Left lobe of liver (tissue), 2 donors: ENCODE data around the gene RHOT1. TPM values are rescaled to one million over a fixed set of nuclear protein-coding genes. Genes with fewer than 3 reads are reported as not detected.
"Not testable (repeated sequence)": the region's sequence is repeated elsewhere in the genome, so short reads cannot be mapped to it uniquely, and the experiment has no call there.

Source experiments
- ATAC-seq: fragments of 200-7000 bp; cut with Tn5 transposase; one replicate; pipeline ENCODE4 v1.9.1; 2020; ENCODE audit warnings: mild to moderate bottlenecking, moderate library complexity
- DNase-seq: peaks from one replicate; pipeline ENCODE4 v3.0.0-alpha.2; 2020; ENCODE audit warnings: low spot score
- total RNA-seq: library from RNA; stranded (reverse); gene quantifications from one replicate; pipeline ENCODE4 v1.2.1, GENCODE V29; 2021
- donor health status: DM: no; HTN: no; CAD: no; lungs with moderate emphysema.
- donor health status: DM: no; HTN: yes; CAD: no.

Gene RHOT1
- total RNA-seq, 1 donor from 2014 or later = 12.5 TPM

- ATAC-seq = no peak
- no peak for DNase-seq
Measured at GRCh38 chr17:32120716-32121115, 21.6 kb upstream of the RHOT1 start.

DNA sequence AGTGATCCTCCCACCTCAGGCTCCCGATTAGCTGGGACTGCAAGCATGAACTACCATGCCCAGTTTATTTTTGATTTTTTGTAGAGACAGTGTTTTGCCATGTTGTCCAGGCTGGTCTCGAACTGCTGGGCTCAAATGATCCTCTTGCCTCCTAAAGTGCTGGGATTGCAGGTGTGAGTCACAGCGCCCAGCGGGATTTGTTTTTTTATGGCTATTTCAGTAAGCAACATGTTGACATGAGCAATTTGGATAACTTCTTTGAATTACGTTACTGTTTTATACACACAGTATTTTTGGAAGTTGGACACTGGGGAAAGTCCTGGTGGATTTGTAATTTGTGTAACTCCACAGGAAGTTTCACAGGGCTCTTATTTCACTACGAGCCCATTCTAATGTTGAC is 18.5 kb upstream of the RHOT1 start:
- DNase-seq = peak; percentile 24
- peak; percentile 14 for ATAC-seq

- peak; percentile 76 for ATAC-seq
- DNase-seq = peak; percentile 72
Measured at GRCh38 chr17:32124985-32125847, 17.1 kb upstream of the RHOT1 start.

GRCh38 chr17:32125848-32126153 is 16.5 kb upstream of the RHOT1 start:
- DNase-seq (no peak), ATAC-seq (no peak)

- DNase-seq = no peak
- ATAC-seq = no peak
Measured at GRCh38 chr17:32126325-32126724, 16.0 kb upstream of the RHOT1 start.

DNA sequence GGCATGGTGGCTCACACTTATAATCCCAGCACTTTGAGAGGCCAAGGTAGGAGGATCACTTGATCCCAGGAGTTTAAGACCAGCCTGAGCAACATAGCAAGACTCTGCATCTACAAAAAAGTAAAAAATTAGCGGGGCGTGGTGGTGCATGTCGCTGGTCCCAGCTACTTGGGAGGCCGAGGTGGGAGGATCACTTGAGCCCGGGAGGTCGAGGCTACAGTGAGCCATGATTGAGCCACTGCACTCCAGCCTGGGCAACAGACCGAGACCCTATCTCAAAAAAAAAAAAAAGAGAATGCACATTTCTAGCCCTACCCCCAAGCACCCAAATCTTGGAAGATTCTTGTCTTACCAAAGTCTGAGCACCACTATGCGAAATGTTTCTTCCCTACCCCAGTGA is 15.6 kb upstream of the RHOT1 start:
- DNase-seq = no peak
- ATAC-seq = no peak

DNA sequence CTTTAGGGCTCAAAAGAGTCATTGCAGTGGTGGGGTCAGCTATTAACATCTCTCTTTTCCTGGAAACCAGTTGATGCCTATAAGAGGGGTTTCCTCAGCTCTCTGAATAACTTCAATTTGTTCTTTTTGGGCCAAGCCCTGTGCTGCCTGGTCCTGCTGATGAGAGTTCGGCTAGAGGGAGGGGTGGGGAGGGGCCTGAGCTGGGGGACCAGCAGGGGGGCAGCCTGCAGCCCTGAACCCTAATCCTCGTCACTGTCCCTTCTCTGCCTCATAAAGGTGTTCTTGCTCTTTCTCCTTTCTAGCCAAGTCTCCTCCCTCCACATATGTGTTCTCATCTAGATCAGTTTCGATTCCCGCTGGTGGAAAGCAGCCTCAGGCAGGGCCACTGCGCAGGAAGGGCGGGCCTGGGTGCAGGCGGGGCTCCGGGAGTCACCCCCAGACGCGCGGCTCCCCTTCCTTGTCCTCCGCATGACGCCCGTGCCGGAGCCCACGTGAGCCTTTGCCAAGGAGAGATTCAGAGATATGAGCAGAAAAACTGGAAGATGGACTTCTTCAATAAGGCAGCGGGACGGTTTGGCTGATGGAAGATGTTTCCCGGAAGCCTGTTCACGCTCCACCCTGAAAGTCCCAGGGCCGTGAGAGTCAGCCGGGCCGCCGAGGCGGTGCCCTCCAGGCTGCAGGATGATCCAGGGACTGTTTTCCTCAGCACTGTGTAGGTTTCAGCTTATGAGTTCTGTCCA is 15.0 kb upstream of the RHOT1 start:
- peak; percentile 84 for DNase-seq
- peak; percentile 87 for ATAC-seq

- not testable (repeated sequence) for DNase-seq, ATAC-seq
Measured at GRCh38 chr17:32128470-32128869, 13.8 kb upstream of the RHOT1 start.

DNA sequence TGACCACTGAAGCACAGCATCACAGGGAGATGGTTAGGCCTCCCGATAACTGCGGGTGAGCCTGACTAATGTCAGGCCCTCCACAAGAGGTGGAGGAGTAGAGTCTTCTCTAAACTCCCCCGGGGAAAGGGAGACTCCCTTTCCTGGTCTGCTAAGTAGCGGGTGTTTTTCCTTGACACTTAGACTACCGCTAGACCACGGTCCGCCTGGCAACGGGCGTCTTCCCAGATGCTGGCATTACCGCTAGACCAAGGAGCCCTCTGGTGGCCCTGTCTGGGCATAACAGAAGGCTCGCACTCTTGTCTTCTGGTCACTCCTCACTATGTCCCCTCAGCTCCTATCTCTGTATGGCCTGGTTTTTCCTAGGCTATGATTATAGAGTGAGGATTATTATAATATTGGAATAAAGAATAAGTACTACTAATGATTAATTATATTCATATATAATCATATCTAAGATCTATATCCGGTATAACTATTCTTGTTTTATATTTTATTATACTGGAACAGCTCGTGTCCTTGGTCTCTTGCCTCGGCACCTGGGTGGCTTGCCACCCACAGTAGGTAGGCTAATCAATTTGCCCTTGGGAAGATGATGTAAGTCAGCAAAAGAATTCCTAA is 6.7 kb upstream of the RHOT1 start:
- ATAC-seq, DNase-seq: not testable (repeated sequence)

DNA sequence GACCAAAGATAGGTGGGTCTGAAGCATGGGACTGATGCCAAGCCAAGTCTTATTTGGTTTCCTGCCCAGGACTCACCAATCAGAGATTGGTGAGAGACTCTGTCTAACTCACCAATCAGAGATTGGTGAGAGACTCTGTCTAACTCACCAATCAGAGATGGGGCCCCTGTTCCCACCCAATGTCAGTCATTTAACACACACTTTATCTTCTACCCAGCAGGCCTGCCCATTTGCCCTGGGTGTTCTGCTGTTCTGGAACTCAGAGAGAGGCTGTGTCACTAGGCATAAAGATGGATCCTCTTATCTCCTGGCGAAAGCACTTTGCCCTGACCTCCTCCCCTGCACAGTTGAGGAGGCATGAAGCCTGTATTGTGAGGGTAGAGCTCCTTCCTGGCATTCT is 5.4 kb upstream of the RHOT1 start:
- DNase-seq (no peak), ATAC-seq (no peak)

DNA sequence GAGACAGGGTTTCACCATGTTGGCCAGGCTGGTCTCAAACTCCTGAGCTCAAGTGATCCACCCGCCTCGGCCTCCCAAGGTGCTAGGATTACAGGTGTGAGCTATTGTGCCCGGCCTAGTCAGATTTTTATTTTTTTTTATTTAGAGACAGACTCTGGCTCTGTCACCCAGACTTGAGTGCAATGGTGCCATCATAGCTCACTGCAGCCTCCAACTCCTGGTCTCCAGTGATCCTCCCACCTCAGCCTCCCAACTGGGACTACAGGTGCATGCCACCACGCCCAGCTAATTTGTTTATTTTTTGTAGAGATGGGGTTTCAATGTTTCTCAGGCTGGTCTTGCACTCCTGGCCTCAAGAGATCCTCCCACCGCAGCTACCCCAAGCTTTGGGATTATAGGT is 2.8 kb upstream of the RHOT1 start:
- not testable (repeated sequence) for DNase-seq, ATAC-seq

GRCh38 chr17:32141258-32141657 is 1.0 kb upstream of the RHOT1 start:
- DNase-seq (no peak), ATAC-seq (peak; percentile 18)

- no peak for ATAC-seq
Measured at GRCh38 chr17:32141679-32142037, 644 bp upstream of the RHOT1 start.

GRCh38 chr17:32142857-32143526 is 690 bp downstream of the RHOT1 start:
- peak; percentile 49 for ATAC-seq
- peak; percentile 81 for DNase-seq

More at GRCh38 chr17:32141679-32142037, 644 bp upstream of the RHOT1 start:
- DNase-seq = no peak

- ATAC-seq = no peak
- peak; percentile 36 for DNase-seq
Measured at GRCh38 chr17:32143527-32143870, 1.2 kb downstream of the RHOT1 start.

- not testable (repeated sequence) for DNase-seq, ATAC-seq
Measured at GRCh38 chr17:32144442-32144841, 2.1 kb downstream of the RHOT1 start.

DNA sequence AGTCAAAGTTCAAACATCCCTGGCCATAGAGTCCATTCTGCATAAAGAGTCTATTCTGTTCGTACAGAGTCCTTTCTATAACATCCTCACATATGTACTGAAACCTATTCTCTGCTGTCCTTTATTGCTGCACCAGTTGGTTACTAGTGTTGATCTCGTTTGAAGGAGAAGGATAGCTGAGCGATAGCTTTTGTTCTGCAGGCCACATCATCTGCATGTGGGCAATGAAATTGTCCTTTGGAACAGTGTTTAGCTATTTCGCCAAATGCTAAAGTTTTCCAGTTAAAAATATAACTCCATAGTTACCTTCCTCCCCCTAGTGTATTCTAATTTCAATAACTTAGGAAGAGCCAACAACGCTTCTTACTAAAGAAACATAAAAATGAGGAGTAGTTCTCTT is 6.0 kb downstream of the RHOT1 start:
- DNase-seq (no peak), ATAC-seq (no peak)

DNA sequence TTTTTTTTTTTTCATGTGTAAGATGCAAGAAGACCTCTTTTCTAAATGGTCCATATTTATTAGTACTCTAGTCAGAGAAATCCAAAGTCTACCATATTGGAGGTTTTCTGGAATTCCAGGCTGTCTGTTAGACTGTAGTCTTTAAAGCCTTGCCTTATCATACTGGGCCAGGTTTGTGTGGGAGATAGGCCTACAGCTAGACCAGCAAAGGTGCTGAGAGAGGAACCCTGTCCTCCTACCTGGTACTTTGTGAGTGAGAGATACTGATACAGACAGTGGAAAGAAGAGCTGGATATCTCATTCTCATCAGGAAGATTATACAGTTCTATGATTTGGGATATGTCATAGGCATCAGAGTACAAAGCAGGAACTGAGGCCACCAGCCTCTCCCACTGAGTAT is 8.1 kb downstream of the RHOT1 start:
- ATAC-seq (no peak), DNase-seq (no peak)

- peak; percentile 74 for DNase-seq
- ATAC-seq = peak; percentile 98
Measured at GRCh38 chr17:32152130-32152529, 9.8 kb downstream of the RHOT1 start.

GRCh38 chr17:32155896-32156295 is 13.6 kb downstream of the RHOT1 start:
- no peak for DNase-seq
- ATAC-seq = no peak

GRCh38 chr17:32156656-32157055 is 14.4 kb downstream of the RHOT1 start:
- DNase-seq = no peak
- ATAC-seq = no peak
